ENCODE measurements around the gene FHIP1A.

The FHIP1A gene

DNA sequence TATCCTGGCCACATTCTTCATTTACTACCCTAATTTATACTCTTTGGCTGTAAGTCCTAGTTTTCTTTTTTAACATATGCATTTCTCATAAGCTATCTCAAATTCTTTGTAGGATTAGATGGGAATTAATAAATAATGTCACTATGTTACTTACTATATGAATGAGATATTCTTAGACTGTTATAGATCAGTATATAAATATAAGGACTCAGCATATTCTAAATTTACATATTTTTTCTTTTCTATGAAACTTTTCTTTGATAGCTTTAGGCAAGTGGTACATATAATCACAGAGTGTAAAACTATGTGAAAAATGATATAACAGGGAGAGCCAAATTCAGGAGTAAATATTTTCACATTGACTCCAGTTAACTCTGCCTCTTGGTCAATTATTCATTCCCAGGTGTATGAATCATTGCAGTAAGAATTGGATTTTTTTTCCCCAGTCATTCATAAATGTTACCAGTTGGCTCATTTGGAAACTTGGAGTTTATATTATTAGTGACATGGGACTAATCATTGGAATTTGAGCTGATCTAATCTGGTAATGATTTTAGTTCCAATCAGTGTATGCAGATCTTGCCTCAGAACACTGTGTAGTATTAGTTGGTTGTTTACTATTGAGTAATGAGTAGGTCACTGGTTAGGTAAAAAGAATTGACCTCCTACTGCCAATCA lies 25.3 kb downstream of the FHIP1A start:
- TF ChIP-seq, protein P1, sequence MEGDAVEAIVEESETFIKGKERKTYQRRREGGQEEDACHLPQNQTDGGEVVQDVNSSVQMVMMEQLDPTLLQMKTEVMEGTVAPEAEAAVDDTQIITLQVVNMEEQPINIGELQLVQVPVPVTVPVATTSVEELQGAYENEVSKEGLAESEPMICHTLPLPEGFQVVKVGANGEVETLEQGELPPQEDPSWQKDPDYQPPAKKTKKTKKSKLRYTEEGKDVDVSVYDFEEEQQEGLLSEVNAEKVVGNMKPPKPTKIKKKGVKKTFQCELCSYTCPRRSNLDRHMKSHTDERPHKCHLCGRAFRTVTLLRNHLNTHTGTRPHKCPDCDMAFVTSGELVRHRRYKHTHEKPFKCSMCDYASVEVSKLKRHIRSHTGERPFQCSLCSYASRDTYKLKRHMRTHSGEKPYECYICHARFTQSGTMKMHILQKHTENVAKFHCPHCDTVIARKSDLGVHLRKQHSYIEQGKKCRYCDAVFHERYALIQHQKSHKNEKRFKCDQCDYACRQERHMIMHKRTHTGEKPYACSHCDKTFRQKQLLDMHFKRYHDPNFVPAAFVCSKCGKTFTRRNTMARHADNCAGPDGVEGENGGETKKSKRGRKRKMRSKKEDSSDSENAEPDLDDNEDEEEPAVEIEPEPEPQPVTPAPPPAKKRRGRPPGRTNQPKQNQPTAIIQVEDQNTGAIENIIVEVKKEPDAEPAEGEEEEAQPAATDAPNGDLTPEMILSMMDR (IDR thresholded peaks at IDR 0.05; ENCODE audit: low read depth, low read length) = no peak
- in situ Hi-C loops (cut with HindIII; ENCODE audit: low sequenced_read_pairs) = no loop called here
- DNase-seq (ENCODE audit: low read depth, low spot score) = peak; percentile 28
- H3K4me3 ChIP-seq (ENCODE audit: low read depth, low read length) = no peak overlapping the region

DNA sequence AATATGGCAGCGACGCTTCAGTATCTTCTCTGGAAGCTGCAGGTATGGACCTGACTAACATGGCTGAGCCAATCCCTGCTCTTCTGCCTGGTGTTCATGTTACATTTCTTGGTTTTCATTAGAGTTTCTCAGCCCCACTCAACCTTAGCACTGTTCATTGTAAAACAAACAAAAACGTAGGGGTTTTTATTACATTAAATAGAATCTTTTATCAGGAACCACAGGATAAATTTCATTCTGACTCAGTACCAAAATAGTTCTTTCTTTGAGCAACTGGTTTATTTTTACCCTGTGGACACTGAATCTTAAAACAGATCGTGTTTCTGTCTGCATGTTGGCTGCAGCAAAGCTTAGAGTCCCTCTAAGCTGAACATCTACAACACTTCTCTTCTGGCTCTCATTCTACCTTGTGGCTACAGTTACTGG lies 27.1 kb downstream of the FHIP1A start:
- DNase-seq (ENCODE audit: low read depth, low spot score) = peak; percentile 68
- in situ Hi-C loops (cut with HindIII; ENCODE audit: low sequenced_read_pairs) = no loop called here
- TF ChIP-seq, protein P1 (IDR thresholded peaks at IDR 0.05; ENCODE audit: low read depth, low read length) = no peak
- no peak overlapping the region for H3K4me3 ChIP-seq (ENCODE audit: low read depth, low read length)

DNA sequence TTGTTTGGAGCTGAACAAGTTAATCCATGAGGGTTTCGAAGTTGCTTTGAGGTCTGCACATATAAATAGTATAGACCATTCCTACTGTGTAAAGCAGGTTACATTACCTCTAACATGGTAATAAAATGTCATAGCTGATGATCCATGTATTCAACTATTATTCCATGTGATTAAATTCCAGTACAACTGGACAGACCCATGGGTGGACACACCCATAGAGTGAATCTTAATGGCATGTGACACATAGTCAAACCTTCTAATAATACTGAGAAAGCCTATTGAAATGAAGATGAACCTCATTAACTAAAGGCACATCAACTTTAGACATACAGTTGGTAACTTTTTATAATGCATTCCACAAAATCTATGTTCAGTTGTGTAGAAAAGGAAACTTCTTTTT lies 28.5 kb downstream of the FHIP1A start:
- TF ChIP-seq, protein P1 (IDR thresholded peaks at IDR 0.05; ENCODE audit: low read depth, low read length) = no peak
- DNase-seq (ENCODE audit: low read depth, low spot score) = no peak
- H3K4me3 ChIP-seq (ENCODE audit: low read depth, low read length) = no peak overlapping the region
- in situ Hi-C loops (cut with HindIII; ENCODE audit: low sequenced_read_pairs) = no loop called here

DNA sequence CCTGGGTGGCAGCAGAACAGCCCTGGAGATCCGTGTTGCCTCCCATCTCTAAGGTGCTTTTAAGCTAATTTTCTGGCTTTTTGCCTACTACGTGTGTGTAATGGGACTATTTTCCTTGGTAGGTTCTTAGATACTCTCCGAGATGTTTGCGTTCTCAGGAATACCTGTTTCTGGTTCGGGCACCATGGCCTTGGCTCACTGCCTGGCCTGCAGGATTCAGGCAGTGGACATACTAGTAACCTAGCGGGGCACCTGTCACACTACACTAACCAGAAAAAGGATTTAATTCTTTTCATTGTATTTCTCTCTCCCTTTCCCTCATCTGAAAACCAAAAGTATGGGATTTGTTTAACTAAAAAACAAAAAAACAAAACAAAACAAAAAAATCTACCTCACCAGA lies 29.2 kb downstream of the FHIP1A start:
- no peak overlapping the region for H3K4me3 ChIP-seq (ENCODE audit: low read depth, low read length)
- no peak for DNase-seq (ENCODE audit: low read depth, low spot score)
- TF ChIP-seq, protein P1 (IDR thresholded peaks at IDR 0.05; ENCODE audit: low read depth, low read length) = no peak
- in situ Hi-C loops (cut with HindIII; ENCODE audit: low sequenced_read_pairs) = no loop called here

DNA sequence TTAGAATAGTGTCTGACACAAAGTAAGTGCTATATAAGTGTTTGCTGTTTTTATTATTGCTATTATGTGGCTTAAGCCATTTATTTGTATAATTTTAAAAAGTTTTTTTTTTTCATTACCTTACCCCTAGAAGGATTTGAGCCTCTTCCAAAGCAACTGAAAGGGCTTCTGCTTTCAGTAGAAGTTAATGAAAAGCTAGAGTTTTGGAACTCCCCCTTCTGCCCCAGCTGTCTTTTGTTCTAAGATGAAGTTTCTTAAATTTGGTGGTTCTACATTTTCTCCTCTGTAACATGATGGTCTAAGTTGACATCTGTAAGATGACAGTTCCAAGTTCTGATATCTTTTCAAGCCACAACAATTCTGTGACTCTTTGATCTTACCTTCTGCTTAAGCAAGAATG lies 30.3 kb downstream of the FHIP1A start:
- DNase-seq (ENCODE audit: low read depth, low spot score) = no peak
- no peak overlapping the region for H3K4me3 ChIP-seq (ENCODE audit: low read depth, low read length)
- in situ Hi-C loops (cut with HindIII; ENCODE audit: low sequenced_read_pairs) = no loop called here
- TF ChIP-seq, protein P1 (IDR thresholded peaks at IDR 0.05; ENCODE audit: low read depth, low read length) = no peak

DNA sequence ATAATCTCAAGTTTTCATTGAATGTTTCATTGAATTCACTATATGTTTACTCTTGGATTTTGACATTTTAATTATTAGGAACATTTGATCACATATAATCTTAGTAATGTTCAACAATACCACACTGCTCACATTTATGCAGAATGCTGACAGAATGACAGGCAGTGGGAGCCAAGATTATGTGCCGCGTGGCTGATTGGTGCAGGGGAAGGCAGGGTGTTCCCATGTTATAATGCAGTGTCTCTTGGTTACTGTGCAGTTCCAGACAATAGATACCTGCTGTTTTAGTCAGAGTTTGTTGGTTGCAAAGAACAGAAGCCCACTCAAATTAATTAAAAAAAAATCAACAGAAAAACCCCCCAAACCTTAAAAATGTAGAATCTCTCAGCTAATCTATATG lies 33.0 kb downstream of the FHIP1A start:
- in situ Hi-C loops (cut with HindIII; ENCODE audit: low sequenced_read_pairs) = no loop called here
- no peak overlapping the region for H3K4me3 ChIP-seq (ENCODE audit: low read depth, low read length)
- TF ChIP-seq, protein P1 (IDR thresholded peaks at IDR 0.05; ENCODE audit: low read depth, low read length) = no peak
- no peak for DNase-seq (ENCODE audit: low read depth, low spot score)
